GM18498 (cell line): ENCODE results near the gene KCTD13.
"Not testable (repeated sequence)": the region's sequence is repeated elsewhere in the genome, so short reads cannot be mapped to it uniquely, and the experiment has no call there.

Source experiments
- ATAC-seq: cut with Tn5 transposase; IDR thresholded peaks from one replicate; pipeline ENCODE4 v1.9.1; 2021; ENCODE audit warnings: mild to moderate bottlenecking, moderate library complexity; ENCODE audit not compliant: unreplicated experiment

The KCTD13 gene, protein sequence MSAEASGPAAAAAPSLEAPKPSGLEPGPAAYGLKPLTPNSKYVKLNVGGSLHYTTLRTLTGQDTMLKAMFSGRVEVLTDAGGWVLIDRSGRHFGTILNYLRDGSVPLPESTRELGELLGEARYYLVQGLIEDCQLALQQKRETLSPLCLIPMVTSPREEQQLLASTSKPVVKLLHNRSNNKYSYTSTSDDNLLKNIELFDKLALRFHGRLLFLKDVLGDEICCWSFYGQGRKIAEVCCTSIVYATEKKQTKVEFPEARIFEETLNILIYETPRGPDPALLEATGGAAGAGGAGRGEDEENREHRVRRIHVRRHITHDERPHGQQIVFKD

GRCh38 chr16:29925781-29926710 lies at the start of gene KCTD13:
Gene KCTD13 (minus strand): TSS chr16:29926226. CDS start chr16:29926033, 193 bp downstream.
- ATAC-seq: peak; percentile 87

GRCh38 chr16:29975134-29975538 lies 49.1 kb upstream of the KCTD13 start:
- no peak for ATAC-seq

GRCh38 chr16:29974291-29975133 lies 48.5 kb upstream of the KCTD13 start:
- ATAC-seq: no peak

DNA sequence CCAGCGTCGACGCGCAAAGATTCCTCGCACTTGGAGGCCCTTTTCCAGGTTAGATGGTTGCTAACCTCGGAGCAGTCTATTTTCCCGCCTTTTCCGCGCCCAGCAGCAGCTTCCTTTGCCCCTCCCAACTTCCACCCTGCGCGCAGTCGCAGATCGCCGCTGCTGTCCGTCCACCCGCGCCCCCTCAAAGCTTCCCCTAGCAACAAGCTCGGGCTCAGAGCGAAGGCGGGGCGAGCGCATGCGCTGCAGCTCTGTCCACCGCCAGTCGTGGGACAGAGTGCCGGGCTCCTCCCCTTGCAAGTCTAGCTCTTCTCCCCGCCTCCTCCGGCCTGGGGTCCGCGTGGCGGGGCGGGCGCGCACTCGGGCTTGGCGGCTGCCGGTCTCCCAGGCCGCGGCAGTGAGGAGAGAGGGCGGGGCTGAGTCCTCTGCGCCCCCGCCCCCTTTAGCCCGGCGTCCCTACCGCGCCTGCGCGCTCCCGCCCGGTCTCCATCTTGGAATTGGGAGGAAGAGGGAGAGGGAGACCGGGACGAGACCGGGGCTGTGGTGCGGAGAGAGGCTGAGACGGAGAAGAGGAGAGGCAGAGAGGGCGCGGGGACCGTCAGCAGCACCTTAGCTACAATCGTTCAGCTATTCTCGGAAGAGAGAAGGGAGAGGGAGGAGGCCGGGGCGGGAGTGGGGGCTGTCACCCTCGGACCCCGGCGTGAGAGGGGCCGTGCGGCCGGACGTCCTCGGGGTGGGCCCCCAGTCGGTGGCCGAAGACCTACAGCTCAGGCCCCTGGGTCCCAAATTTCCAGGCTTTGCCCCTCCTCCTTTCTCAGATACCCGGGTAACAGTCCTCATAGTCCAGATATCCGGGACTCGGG lies 47.6 kb upstream of the KCTD13 start, which contains the start of gene TAOK2:
TSS of gene TAOK2 (plus strand) at position 485 of the 863 bp plus-strand sequence. CDS start 3,905 bp downstream, outside the sequence.
- ATAC-seq: peak; percentile 93

GRCh38 chr16:29972992-29973383 lies 47.0 kb upstream of the KCTD13 start:
- ATAC-seq: no peak

DNA sequence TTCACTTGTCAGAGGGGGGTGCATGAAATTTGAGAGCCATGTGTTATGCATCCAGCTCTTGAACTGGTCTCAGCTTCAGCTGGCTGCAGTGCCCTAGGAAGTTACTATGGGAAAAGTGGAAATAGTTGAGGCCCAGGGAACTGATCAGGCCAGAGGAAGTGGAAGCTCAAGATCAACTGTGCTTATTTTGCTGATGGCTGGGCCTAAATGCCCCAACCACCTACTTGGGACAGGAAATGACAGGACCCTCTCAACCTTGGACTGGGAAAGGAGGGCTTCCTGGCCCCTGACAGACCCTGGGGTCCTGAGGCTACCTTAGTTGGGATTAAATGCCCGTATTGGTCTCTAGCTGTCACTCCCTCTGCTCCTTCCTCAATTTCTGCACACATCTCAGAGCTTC lies 46.5 kb upstream of the KCTD13 start:
- ATAC-seq: no peak

DNA sequence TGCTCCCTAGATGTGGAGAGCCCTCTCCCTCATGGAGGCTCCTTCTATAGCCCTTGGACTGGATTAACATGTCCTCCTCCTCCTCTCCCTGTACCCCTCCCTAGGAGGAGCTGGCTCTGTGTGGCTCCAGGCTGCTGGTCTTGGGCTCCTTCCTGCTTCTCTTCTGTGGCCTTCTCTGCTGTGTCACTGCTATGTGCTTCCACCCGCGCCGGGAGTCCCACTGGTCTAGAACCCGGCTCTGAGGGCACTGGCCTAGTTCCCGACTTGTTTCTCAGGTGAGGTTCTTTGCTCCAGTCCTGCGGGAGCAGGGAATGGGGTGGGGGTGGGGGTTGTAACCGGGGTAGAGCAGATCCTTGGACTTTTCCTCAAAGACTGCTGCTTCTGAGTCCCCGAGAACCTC lies 45.3 kb upstream of the KCTD13 start:
- no peak for ATAC-seq

- ATAC-seq: no peak
These were observed 42.2 kb upstream of the KCTD13 start for GRCh38 chr16:29968205-29968604.

GRCh38 chr16:29963021-29963743 lies 37.2 kb upstream of the KCTD13 start:
- ATAC-seq: no peak

DNA sequence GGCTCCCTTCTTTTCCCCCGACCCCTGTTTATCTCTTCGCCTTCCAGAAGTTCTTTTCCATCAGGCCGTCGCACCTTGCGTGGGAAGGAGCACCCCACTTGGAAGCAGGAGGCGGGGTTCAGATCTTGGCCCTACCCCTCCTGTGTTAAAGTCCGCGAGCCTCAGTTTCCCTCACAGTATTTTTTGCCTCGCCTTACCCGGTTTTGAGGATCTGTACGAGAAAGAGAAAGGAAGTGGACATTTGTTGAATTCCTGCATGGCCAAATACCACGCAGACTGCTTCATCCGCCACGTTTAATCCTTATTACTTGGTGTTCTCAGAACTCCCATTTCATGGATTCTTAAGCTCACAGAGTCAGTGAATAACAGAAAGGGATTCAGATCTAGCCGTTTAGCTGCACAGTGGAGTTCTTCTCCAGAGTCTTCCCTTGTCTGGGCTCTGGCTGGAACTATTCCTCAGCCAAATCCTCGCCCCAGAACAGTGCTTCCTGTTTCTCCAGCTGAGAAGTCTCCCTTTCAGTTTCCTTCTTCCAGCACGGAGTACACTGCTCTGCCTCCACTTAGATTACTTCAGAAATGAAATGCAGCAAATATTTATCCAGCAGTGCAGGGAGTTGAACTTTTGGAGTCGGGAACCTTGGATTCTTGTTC lies 36.4 kb upstream of the KCTD13 start:
- ATAC-seq: no peak

DNA sequence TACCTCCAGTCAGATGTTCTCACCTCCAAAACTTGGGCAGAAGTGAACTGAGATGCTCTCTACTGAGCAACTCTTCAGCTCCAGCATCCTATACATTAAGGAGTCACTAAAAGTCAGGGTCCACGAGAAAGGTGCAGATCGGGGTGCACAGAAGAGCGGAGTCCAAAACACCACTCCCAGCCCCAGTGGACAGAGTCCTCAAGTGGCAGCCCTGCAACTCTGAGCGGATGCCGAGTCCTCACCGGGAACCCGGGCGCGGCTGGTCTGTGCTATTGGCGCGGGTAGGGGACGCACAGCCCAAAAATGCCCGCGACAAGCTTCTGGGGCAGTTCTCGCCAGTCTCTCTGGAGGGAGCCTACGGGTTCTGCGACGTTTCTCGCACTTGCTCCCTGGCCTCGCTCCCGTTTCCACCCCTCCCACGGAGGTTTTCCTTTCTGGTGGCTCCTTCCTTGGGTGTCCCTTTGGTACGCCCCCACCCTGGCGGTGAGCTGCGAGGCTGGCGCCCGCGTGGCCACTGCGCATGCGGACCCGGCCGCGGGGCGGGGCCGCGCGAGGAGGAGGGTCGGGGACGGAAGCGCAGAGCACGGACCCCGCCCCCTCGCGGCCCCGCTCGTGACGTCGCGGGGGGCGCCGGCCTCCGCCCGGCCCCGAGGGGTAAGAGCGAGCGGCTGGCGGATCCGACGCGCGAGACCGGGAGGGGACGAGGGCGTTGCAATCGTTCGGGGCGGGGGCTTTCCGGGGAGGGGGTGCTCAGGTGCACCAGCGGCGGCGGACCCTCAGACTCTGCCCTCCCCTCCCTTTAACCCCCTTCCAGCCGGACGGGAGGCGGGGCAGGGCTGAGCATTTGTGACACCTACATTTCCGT lies 35.7 kb upstream of the KCTD13 start, which contains the start of gene TMEM219:
TSS of gene TMEM219 (plus strand) at position 601 of the 865 bp plus-strand sequence. CDS start 1,065 bp downstream, outside the sequence.
- ATAC-seq: peak; percentile 91

DNA sequence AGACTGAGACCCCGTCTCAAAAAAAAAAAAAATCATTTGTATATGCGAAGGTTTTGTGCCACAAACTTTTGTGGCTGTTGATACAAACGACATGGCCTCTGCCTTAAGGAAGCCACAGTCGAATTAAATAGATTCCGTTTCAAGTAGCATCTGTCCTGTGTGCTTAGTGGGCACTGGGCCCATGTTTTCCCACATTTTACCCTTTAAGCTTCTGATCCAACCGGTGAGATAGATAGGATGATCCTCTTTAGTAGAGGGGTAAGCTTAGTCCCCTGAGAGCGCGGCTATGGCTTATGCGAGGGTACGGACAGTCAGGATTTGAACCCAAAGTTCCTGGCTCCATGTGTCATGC lies 35.1 kb upstream of the KCTD13 start:
- no peak for ATAC-seq

GRCh38 chr16:29959821-29960220 lies 33.8 kb upstream of the KCTD13 start:
- not testable (repeated sequence) for ATAC-seq

DNA sequence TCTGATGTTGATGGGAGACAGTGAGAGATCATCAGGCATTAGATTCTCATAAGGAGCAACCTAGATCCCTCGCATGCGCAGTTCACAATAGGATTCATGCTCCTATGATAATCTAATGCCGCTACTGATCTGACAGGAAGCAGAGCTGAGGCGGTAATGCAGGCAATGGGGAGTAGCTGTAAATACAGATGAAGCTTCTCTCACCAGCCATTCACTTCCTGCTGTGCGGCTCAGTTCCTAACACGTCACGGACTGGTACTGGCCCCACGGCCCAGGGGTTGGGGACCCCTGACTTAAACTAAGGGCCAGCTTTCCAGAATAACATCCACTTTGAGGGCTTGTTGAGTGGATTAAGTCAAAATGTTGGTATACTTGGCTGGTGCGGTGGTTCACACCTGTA lies 33.3 kb upstream of the KCTD13 start:
- ATAC-seq: no peak

- ATAC-seq: no peak
These were observed 32.7 kb upstream of the KCTD13 start for GRCh38 chr16:29958756-29959155.

GRCh38 chr16:29951625-29952365 lies 25.8 kb upstream of the KCTD13 start:
- no peak for ATAC-seq
